NCI-H1048 (cell line): ENCODE data around the gene FN3KRP.

Source experiments
- DNase-seq: peaks from one replicate; lab custom pipeline; 2025; lab: John Stamatoyannopoulos, UW

Gene FN3KRP

DNA sequence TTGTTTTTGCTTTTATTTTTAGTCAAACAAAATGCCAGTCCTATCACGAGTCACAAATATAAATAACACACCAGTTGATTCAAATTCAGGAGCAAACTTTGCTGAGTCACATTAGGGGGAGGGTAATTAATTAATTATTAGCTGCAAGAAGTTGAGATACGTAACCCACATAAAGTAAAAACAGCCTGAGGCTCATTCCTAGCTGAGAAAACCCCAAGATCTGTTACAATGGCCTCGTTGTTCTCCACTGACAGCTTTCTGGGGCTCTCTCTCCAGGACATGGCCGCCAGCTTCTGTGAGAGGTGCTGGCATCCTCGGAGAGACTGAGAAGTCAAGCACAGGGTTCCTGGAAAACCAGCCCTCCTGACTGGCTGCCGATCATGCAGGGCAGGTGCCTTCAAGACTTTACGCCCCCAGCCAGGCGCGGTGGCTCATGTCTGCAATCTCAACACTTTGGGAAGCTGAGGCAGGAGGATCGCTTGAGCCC is 29.1 kb upstream of the FN3KRP start:
- DNase-seq, result peak; percentile 31

DNA sequence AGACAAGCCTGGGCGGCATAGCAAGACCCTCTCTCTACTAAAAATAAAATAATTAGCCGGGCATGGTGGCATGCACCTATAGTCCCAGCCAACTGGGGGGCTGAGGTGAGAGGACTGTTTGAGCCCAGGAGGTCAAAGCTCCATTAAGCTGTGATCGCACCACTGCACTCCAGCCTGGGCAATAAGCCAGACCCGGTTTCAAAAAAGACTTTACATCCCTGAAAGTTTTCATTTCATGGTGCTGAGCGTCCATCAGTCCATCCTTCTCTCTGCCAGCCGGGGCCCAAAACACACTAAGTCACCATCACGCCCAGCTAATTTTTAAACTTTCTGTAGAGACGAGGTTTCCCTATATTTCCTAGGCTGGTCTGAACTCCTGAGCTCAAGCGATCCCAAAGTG is 28.6 kb upstream of the FN3KRP start:
- no peak for DNase-seq

- DNase-seq, result no peak
Observed at GRCh38 chr17:82689077-82689476, 27.4 kb upstream of the FN3KRP start.

DNA sequence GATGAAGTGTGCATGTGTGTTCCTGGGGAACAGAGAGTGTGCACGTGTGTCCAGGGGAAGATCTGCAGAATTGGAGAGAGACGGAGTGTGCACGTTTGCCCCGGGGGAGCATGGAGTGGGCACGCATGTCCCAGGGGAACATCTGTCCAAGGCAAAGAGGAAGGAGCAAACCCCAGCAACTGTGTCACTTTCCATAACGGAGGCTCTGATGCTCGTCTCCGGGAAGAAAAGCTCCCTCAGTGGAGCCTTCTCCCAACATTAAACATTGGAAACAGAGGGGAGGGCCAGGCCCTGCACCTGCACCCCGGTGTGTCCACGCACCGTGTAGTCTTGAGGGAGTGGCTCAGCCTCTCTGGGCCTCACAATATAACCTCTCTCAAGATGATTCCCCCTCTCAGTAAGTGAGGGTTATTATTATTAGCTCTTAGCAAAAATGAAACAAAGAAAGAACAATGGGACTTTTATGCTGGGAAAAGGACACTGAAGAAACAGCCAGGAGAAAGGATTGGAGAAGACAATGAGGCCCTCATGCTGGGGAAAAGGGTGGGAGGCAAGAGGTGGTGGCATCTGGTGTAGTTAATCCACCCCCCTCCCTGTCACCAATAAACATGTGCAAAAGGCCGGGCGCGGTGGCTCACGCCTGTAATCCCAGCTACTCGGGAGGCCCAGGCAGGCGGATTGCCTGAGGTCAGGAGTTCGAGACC is 25.6 kb upstream of the FN3KRP start:
- no peak for DNase-seq

GRCh38 chr17:82691714-82692113 is 24.8 kb upstream of the FN3KRP start:
- no peak for DNase-seq

DNA sequence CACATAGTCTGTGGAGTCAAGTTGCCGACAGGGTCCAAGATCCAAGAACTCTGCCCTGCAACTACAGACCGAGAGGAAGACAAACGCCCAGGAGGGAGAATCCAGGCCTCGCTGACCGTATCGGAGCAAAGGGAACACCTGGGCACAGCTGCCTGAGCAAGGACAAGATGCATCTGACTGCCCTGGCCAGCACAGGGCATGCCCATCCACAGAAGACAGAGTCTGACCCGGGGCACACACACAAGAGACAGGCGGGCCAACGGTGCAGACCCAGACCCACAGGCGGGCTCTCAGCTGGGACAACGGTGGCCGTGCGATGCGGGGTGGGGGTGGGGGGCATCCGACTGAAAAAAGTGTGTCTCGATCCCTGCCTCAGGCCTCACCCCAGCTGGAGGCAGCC is 24.2 kb upstream of the FN3KRP start:
- DNase-seq, result no peak

DNA sequence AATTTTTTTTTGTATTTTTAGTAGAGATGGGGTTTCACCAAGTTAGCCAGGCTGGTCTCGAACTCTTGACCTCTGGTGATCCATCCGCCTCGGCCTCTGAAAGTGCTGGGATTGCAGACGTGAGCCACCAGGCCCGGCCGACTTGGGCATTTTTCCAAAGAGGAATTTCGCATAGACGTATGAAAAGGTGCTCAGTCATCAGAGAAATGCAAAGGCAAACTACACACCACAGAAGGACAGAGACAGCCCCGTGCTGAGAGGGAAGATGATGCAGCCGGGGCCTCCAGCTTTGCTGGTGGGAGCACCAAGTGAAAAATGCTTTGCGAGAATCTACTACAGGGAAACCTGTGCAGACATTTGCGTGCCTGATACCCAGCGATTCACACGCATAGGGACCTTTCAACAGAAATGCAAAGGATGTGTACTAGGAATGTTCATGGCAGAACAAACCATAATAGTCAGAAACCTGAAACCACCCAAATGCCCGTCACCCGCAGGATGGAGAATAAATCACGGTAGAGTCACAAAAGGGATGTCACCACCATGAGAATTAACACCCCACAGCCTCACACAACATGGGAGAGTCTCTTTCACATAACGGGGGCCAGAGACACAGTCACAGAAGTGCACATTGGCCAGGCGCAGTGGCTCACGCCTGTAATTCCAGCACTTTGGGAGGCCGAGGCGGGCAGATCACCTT is 23.2 kb upstream of the FN3KRP start:
- no peak for DNase-seq

DNA sequence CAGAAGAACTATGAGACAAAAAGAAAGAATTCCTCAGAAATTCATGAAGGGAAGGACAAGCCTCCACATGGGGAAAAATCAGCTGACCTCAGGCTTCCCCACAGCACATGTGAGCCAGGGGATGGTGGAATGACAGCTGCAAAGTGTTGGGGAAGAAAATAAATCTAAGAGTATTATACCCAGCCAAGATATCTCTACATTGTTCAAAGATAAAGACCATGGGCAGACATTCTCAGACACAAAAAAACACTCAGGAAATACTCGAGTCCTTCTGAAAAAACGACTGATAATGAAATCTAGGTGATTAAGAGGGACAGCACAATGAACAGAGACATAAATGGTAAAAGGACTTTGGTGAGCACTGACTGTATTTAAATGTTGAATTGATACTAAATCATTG is 21.9 kb upstream of the FN3KRP start:
- DNase-seq, result no peak

GRCh38 chr17:82696259-82696658 is 20.2 kb upstream of the FN3KRP start:
- DNase-seq, result no peak

DNA sequence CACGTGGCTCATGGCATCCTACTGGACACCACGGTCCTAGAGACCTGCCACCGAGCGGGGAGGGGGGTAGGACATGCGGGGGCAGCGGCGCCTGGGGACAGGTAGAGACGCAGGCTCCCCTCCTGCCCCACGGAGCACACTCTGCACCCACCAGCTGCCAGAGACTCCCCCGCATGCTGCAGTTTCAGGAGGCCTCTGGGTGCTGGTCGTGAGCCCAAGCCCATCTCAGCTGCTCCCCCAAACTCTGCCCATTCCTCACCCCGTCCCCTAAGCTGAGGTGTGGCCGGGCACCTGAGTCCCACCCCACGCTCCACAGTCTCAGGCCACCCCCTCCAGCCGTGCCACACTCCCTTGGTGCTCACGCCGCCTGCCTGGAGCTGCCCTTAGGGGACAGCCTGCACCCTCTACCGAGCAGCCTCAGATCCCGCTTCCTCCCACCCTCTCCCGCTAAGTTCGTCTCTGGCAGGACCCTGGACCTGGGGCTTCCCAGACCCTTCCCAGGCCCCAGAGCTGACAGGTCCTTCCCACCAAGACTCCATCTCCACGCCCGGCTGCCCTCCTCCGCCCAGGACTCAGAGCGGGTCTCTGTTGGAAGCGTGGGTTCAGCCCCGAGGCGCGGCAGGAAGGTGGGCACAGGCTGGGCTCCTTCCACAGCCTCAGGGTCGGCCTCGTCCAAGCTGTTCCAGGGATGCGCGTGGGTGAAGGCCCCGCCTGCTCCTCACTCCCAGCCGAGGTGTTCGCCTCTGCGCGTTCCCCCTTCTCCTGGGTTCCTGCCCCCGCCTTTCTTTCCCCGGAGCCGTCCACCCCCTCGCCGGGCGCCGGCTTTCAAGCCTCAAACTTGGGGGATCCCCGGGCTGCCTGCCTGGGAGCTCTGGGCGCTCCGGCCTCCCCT is 19.3 kb upstream of the FN3KRP start:
- no peak for DNase-seq

DNA sequence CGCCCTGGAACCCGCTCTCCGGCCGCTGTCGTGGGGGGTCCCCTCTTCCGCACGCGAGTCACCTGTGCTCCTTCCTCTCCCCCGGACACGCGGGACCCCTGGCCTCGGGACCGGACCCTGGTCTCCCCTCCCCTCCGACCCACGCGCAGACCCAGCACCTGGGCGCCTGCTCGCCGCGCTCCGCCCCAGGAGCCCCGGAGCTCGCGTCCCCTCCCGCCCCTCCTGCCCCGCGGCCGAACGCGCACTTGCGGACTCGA is 18.8 kb upstream of the FN3KRP start:
- no peak for DNase-seq

- peak; percentile 86 for DNase-seq
Observed at GRCh38 chr17:82698065-82698973, 18.2 kb upstream of the FN3KRP start, which contains the start of gene RAB40B. TSS of gene RAB40B (minus strand) at chr17:82698698. CDS start at chr17:82698596, 102 bp downstream.

DNA sequence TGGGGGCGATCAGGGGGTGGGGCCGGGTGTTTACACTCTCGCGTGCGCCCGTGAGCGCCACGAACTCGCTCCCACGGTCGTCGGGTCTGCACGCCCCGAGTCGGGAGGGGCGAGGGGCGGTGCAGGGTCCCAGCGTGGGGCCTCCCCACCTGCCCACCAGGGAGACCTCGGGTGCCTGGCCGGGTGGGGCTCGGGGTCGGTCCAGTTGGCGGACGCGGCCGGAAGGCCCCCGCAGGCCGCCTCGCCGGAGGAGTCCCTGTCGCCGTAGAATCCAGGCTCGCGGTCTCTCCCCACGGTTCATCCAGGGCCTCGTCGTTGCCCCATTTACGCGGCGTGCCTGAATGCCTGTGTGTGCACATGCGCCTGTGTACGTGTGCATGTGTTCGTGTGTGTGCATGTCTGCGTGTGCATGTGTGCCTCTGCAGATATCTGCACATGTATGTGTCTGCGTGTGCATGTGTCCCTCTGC is 17.5 kb upstream of the FN3KRP start:
- DNase-seq, result no peak

- no peak for DNase-seq
Observed at GRCh38 chr17:82699551-82699950, 17.0 kb upstream of the FN3KRP start.

- DNase-seq, result no peak
Observed at GRCh38 chr17:82702231-82702927, 14.1 kb upstream of the FN3KRP start.

DNA sequence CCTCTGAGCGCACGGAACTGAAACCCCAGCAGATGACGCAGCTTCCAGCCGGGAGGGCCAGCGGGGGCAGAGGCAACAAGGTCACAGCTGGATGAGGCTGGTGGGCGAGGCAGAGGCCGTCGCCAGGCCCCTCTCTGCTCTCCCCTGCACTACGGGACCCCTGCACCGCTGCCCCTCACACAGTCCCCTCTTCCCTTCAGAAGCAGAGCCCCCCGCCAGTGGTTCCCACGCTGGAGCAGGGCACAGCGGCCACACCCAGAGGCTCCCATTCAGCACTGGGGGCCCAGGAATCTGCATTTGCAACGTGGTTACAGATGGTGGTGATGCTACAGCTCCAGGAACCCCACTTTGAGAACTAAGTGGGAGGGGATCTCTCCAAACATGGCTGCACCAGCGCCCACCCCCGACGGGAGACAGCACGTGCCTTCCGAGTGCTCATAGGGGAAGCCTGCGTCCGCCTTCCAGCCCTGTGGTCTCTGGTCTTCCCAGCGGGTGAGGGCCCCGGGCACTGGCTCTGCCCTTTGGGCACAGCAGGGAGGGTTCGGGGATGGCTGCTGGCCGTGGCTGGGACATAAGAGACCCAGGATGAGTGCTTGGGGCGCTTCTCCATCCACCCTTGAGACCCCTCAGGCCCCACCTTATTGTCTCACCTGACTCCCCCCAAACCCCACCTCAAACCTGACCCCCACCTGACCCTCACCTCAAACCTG is 13.3 kb upstream of the FN3KRP start:
- no peak for DNase-seq

- no peak for DNase-seq
Observed at GRCh38 chr17:82703935-82704865, 12.3 kb upstream of the FN3KRP start.

GRCh38 chr17:82704886-82705285 is 11.6 kb upstream of the FN3KRP start:
- no peak for DNase-seq

DNA sequence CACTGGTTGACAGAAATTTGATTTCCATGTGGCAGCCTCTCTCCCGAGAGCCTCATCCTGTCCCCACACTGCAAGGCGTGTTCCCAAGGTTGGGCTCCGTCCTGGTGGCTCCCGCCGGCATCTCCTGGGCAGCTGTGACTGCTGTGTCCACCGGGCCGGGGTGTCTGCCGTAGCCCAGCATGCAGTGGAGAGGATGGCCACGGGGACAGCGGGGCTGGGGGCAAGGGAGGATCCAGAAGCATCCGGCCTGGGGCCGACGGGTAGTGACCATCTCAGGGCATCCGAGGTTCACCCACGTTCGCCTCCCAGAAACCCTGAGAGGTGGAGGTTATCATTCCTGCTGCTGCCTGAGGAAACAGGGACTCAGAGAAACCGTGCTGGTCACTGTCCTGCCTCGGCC is 10.8 kb upstream of the FN3KRP start:
- no peak for DNase-seq
